ENCODE data around the gene SERPINB7. TPM values are rescaled to one million over a fixed set of nuclear protein-coding genes. Genes with fewer than 3 reads are reported as not detected.

The SERPINB7 gene
- polyA plus RNA-seq, 3 donors = not detected

- H3K4me1 ChIP-seq (ENCODE audit: control insufficient read depth in 1 of 2, insufficient read depth in 2 of 2, low read length in 2 of 2) = no peaks in the 10 kb centered on the region
- H3K27me3 ChIP-seq (ENCODE audit: control insufficient read depth in 2 of 2, insufficient read depth in 2 of 2, low read length in 2 of 2) = peaks cover 0 to 2% of the 10 kb centered on the region in 2 donors
- no peaks in the 10 kb centered on the region for H3K4me1 Mint-ChIP-seq
- no peaks in the 10 kb centered on the region for H3K36me3 ChIP-seq (replicated peaks in 1 of 2; ENCODE audit: control insufficient read depth in 1 of 2, insufficient read depth in 2 of 2, low read length in 2 of 2)
- H3K27ac ChIP-seq (ENCODE audit: low read depth in 1 of 2, low read length in 2 of 2) = no peak overlapping the region
- no peak overlapping the region for H3K9ac ChIP-seq (ENCODE audit: insufficient read depth, low read length, poor library complexity, severe bottlenecking)
- no peaks in the 10 kb centered on the region for H3K79me2 ChIP-seq (ENCODE audit: insufficient read depth, low read length)
- 86% methylated on average over 1 of the region's 2 CpGs for WGBS (ENCODE audit: insufficient coverage)
- DNase-seq = no peak
- no peak overlapping the region for H3K27ac Mint-ChIP-seq
- intact Hi-C loops (cut with micrococcal nuclease) = no loop called here
- peaks cover 1 to 9% (median 7%) of the 10 kb centered on the region in 3 donors for H3K27me3 Mint-ChIP-seq (ENCODE audit: low read depth in 3 of 3)
- no peak overlapping the region for H3K4me2 ChIP-seq (replicated peaks; ENCODE audit: extremely low read depth, low read length, poor library complexity, severe bottlenecking)
- H3K4me3 Mint-ChIP-seq = no peak overlapping the region
- H2AFZ ChIP-seq (ENCODE audit: insufficient read depth, low read depth, low read length, poor library complexity, severe bottlenecking) = no peak overlapping the region
- H3K36me3 Mint-ChIP-seq = no peaks in the 10 kb centered on the region
- no peak for TF ChIP-seq CTCF (IDR thresholded peaks at IDR 0.05)
- H3K9me3 Mint-ChIP-seq = peaks cover 0 to 10% (median 3%) of the 10 kb centered on the region in 7 donors
- H4K20me1 ChIP-seq (ENCODE audit: insufficient read depth, low read length) = no peaks in the 10 kb centered on the region
- no peak overlapping the region for H3K4me3 ChIP-seq (replicated peaks in 1 of 3; ENCODE audit: low read depth in 2 of 3, low read length in 3 of 3)
- no peaks in the 10 kb centered on the region for H3K9me3 ChIP-seq (replicated peaks in 1 of 2; ENCODE audit: control insufficient read depth in 1 of 2, insufficient read depth in 1 of 2, low read length in 2 of 2)
Observed at GRCh38 chr18:63752636-63753035, 22.6 kb upstream of the SERPINB7 start.

GRCh38 chr18:63753676-63754075 is 21.5 kb upstream of the SERPINB7 start:
- H3K4me1 Mint-ChIP-seq = no peaks in the 10 kb centered on the region
- H2AFZ ChIP-seq (ENCODE audit: insufficient read depth, low read depth, low read length, poor library complexity, severe bottlenecking) = no peak overlapping the region
- H3K4me2 ChIP-seq (replicated peaks; ENCODE audit: extremely low read depth, low read length, poor library complexity, severe bottlenecking) = no peak overlapping the region
- no peak overlapping the region for H3K27ac ChIP-seq (ENCODE audit: low read depth in 1 of 2, low read length in 2 of 2)
- H3K27me3 ChIP-seq (ENCODE audit: control insufficient read depth in 2 of 2, insufficient read depth in 2 of 2, low read length in 2 of 2) = peaks cover 0 to 2% of the 10 kb centered on the region in 2 donors
- no peak for TF ChIP-seq CTCF (IDR thresholded peaks at IDR 0.05)
- no peaks in the 10 kb centered on the region for H4K20me1 ChIP-seq (ENCODE audit: insufficient read depth, low read length)
- no peak overlapping the region for H3K9ac ChIP-seq (ENCODE audit: insufficient read depth, low read length, poor library complexity, severe bottlenecking)
- no peaks in the 10 kb centered on the region for H3K36me3 Mint-ChIP-seq
- H3K9me3 Mint-ChIP-seq = peaks cover 0 to 8% (median 2%) of the 10 kb centered on the region in 7 donors
- H3K27me3 Mint-ChIP-seq (ENCODE audit: low read depth in 3 of 3) = peaks cover 1 to 9% (median 7%) of the 10 kb centered on the region in 3 donors
- no peak for DNase-seq
- no peak overlapping the region for H3K4me3 Mint-ChIP-seq
- H3K9me3 ChIP-seq (replicated peaks in 1 of 2; ENCODE audit: control insufficient read depth in 1 of 2, insufficient read depth in 1 of 2, low read length in 2 of 2) = no peaks in the 10 kb centered on the region
- H3K4me1 ChIP-seq (ENCODE audit: control insufficient read depth in 1 of 2, insufficient read depth in 2 of 2, low read length in 2 of 2) = no peaks in the 10 kb centered on the region
- intact Hi-C loops (cut with micrococcal nuclease) = no loop called here
- no peak overlapping the region for H3K4me3 ChIP-seq (replicated peaks in 1 of 3; ENCODE audit: low read depth in 2 of 3, low read length in 3 of 3)
- no peak overlapping the region for H3K27ac Mint-ChIP-seq
- no peaks in the 10 kb centered on the region for H3K36me3 ChIP-seq (replicated peaks in 1 of 2; ENCODE audit: control insufficient read depth in 1 of 2, insufficient read depth in 2 of 2, low read length in 2 of 2)
- no peaks in the 10 kb centered on the region for H3K79me2 ChIP-seq (ENCODE audit: insufficient read depth, low read length)

Data from CD14-positive monocyte (primary cell).